Progenitor cell of endocrine pancreas (in vitro differentiated cells): ENCODE measurements around the gene MTF2. TPM values are rescaled to one million over a fixed set of nuclear protein-coding genes. Genes with fewer than 3 reads are reported as not detected.
A peak's percentile ranks its signal among the peaks of the same experiment; 100 is the strongest.

Experiments
- DNase-seq: peaks from one replicate; pipeline ENCODE4 v3.0.0; 2021; ENCODE audit warnings: low spot score; ENCODE audit not compliant: unreplicated experiment
- H3K27ac Mint-ChIP-seq: 2 replicates; pipeline ENCODE4 v1.8.0; 2021; ENCODE audit warnings: mild to moderate bottlenecking, moderate library complexity, mixed read lengths
- H3K27me3 Mint-ChIP-seq: 2 replicates; pipeline ENCODE4 v1.8.0; 2021; ENCODE audit warnings: mixed read lengths
- H3K36me3 Mint-ChIP-seq: 2 replicates; pipeline ENCODE4 v1.8.0; 2022; ENCODE audit warnings: mixed read lengths; ENCODE audit not compliant: insufficient read depth
- H3K4me1 Mint-ChIP-seq: 2 replicates; pipeline ENCODE4 v1.8.0; 2021; ENCODE audit warnings: low read depth, mixed read lengths
- H3K4me3 Mint-ChIP-seq: 2 replicates; pipeline ENCODE4 v1.8.0; 2021; ENCODE audit warnings: low read depth, mild to moderate bottlenecking, moderate library complexity, mixed read lengths
- H3K9me3 Mint-ChIP-seq: 2 replicates; pipeline ENCODE4 v1.8.0; 2021; ENCODE audit warnings: low read depth, mixed read lengths
- total RNA-seq: library from RNA; stranded (reverse); gene quantifications from 2 replicates; pipeline ENCODE4 v1.2.1, GENCODE V29; 2021
- TF ChIP-seq, protein P1 (sequence below): fragments of 200-600 bp; sonication (generic); IDR thresholded peaks from one replicate; pipeline ENCODE4 v1.5.0; 2021; ENCODE audit warnings: antibody characterized with exemption, mild to moderate bottlenecking; ENCODE audit not compliant: unreplicated experiment

The MTF2 gene
- total RNA-seq, 1 donor from 2014 or later = 89.4 TPM

DNA sequence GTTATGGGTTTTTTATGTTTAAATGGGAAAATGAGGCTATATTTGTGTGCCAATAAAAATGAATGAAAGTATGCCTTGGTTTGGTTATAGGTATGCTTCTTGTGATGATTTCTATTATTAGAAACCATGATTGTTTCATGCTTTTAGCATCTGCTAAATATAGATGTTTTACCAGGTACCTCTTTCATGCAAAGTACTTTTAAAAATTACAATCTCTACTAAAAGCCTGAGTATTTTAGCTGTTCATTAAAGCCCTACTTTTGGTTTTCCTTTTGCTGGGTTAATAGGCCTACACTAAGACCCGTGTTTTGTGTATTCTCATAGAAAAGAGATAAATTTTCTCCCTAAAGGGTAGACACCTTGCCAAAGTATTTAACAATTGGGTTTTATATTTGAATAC lies 32.0 kb downstream of the MTF2 start:
- Mint-ChIP-seq H3K27ac (no peak overlapping the region), H3K4me3 (no peak overlapping the region), H3K27me3 (no peaks in the 10 kb centered on the region), H3K4me1 (peaks cover 17% of the 10 kb centered on the region), H3K9me3 (peaks cover 16% of the 10 kb centered on the region), H3K36me3 (peaks cover 38% of the 10 kb centered on the region)
- TF ChIP-seq, protein P1, sequence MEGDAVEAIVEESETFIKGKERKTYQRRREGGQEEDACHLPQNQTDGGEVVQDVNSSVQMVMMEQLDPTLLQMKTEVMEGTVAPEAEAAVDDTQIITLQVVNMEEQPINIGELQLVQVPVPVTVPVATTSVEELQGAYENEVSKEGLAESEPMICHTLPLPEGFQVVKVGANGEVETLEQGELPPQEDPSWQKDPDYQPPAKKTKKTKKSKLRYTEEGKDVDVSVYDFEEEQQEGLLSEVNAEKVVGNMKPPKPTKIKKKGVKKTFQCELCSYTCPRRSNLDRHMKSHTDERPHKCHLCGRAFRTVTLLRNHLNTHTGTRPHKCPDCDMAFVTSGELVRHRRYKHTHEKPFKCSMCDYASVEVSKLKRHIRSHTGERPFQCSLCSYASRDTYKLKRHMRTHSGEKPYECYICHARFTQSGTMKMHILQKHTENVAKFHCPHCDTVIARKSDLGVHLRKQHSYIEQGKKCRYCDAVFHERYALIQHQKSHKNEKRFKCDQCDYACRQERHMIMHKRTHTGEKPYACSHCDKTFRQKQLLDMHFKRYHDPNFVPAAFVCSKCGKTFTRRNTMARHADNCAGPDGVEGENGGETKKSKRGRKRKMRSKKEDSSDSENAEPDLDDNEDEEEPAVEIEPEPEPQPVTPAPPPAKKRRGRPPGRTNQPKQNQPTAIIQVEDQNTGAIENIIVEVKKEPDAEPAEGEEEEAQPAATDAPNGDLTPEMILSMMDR = no peak
- no peak for DNase-seq

GRCh38 chr1:93111561-93111960 lies 32.5 kb downstream of the MTF2 start:
- Mint-ChIP-seq H3K4me3 (no peak overlapping the region), H3K9me3 (peaks cover 16% of the 10 kb centered on the region), H3K27ac (no peak overlapping the region), H3K4me1 (peaks cover 17% of the 10 kb centered on the region), H3K36me3 (peaks cover 39% of the 10 kb centered on the region), H3K27me3 (no peaks in the 10 kb centered on the region)
- no peak for DNase-seq
- TF ChIP-seq, protein P1 = no peak

DNA sequence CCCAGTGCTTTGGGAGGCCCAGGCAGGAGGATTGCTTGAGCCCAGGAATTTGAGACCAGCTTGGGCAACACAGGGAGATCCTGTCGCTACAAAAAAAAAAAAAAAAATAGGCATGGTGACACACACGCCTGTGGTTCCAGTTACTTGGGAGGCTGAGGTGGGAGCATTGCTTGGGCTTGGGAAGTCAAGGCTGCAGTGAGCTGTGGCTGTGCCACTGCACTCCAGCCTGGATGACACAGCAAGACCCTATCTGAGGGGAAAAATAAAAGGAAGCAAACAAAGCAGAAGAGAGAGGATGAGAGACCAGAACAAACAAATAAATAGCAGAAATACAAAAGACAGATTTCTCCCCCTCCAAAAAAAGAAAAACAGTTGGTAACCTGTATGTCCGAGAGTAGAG lies 34.0 kb downstream of the MTF2 start:
- H3K4me3 Mint-ChIP-seq = no peak overlapping the region
- DNase-seq = no peak
- peaks cover 7% of the 10 kb centered on the region for H3K9me3 Mint-ChIP-seq
- H3K36me3 Mint-ChIP-seq = peaks cover 31% of the 10 kb centered on the region
- peaks cover 17% of the 10 kb centered on the region for H3K4me1 Mint-ChIP-seq
- TF ChIP-seq, protein P1 = no peak
- no peaks in the 10 kb centered on the region for H3K27me3 Mint-ChIP-seq
- peak overlapping the region; percentile 47 for H3K27ac Mint-ChIP-seq

DNA sequence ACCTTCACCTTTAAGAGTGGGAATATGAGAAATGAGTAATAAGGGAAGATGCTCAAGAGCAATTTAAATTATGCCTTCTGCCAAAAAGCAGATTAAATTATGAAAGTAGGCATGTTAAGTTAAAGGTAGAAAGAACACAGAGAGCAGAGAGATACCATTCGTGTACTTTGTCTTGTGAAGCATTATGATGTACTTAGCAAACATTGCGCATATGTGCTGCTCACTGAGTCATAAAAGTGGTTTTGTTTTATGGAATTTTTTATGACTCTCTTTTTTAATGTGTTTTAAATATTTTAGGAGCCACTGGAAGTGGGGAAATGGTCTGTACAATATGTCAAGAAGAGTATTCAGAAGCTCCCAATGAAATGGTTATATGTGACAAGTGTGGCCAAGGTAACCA lies 35.3 kb downstream of the MTF2 start:
- H3K36me3 Mint-ChIP-seq = peaks cover 27% of the 10 kb centered on the region
- no peak overlapping the region for H3K4me3 Mint-ChIP-seq
- H3K4me1 Mint-ChIP-seq = peaks cover 17% of the 10 kb centered on the region
- H3K9me3 Mint-ChIP-seq = no peaks in the 10 kb centered on the region
- DNase-seq = no peak
- H3K27me3 Mint-ChIP-seq = no peaks in the 10 kb centered on the region
- TF ChIP-seq, protein P1 = no peak
- H3K27ac Mint-ChIP-seq = no peak overlapping the region

DNA sequence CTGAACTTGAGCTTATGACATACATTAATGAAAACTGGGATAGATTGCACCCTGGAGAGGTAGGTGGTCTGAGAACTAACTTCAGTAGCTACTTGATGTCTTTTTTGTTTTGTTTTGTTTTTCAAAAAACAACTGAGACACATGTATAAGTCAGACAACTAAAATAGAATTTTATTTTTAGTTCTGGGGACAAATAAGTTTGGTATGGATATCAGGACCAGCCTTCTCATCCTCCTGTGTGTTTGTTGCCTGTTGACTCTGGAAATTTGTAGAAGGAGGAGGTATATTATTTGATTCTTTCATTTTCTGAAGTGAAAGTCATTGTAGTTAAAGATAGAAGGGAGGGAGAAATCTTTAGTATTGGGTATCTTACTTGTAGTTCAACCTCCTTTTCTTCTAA lies 41.5 kb downstream of the MTF2 start:
- H3K27ac Mint-ChIP-seq = no peak overlapping the region

More for the DNA sequence above, 41.5 kb downstream of the MTF2 start:
- TF ChIP-seq, protein P1 = no peak
- Mint-ChIP-seq H3K4me1 (peaks cover 3% of the 10 kb centered on the region), H3K9me3 (no peaks in the 10 kb centered on the region), H3K4me3 (no peak overlapping the region), H3K36me3 (peaks cover 40% of the 10 kb centered on the region), H3K27me3 (peaks cover 13% of the 10 kb centered on the region)
- DNase-seq = no peak
